HG03045 (cell line): Measurements from ENCODE around the gene CBFB.
A peak's percentile ranks its signal among the peaks of the same experiment; 100 is the strongest.
"Not testable (repeated sequence)": the region's sequence is repeated elsewhere in the genome, so short reads cannot be mapped to it uniquely, and the experiment has no call there.

Experiments
- ATAC-seq: cut with Tn5 transposase; IDR thresholded peaks from one replicate; pipeline ENCODE4 v1.9.1; 2021; ENCODE audit warnings: mild to moderate bottlenecking, moderate library complexity; ENCODE audit not compliant: unreplicated experiment

The CBFB gene

DNA sequence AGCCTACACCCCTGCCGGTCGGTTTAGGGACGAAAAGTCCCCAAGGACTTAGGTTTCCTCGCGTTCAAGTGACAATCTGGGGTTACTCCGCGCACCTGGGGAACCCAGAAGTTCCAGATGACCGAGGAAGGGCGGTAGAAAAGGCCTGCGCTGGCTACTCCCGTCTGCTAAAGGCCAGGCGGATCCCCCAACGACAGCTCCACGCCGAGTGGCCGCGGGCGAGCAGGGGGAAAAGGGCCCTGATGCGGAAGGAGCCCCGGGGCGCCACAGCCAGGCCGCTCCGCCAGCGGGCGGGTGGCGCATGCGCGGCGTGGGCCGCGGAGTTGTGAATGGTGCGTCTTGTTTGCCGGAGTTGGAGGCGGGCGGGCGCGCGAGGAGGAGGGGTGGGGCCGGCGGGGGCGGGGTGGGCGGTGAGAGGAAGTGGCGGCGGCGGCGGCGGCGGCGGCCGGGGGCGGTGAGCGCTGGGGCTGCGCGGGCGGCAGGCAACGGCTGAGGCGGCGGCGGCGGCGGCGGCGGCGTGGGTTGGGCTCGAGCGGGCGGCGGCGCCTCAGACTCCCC lies at the start of gene CBFB:
TSS of gene CBFB (plus strand) at position 454 of the 558 bp plus-strand sequence. CDS start 259 bp downstream, outside the sequence.
- peak; percentile 71 for ATAC-seq

DNA sequence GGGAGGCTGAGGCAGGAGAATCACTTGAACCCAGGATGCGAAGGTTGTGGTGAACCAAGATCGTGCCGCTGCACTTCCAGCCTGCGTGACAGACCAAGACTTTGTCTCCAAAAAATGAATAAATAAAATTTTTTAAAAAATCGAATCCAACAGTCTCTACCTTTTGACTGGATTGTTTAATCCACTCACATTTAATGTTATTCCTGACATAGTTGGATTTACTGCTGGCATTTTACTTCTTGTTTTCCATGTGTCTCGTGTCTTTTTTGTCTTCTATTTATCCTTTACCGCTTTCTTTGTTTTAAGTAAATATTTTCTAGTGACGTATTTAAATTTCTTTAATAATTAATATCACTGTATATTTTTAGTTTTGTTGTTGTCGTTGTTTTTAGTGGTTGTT lies 45.9 kb upstream of the CBFB start:
- no peak for ATAC-seq

DNA sequence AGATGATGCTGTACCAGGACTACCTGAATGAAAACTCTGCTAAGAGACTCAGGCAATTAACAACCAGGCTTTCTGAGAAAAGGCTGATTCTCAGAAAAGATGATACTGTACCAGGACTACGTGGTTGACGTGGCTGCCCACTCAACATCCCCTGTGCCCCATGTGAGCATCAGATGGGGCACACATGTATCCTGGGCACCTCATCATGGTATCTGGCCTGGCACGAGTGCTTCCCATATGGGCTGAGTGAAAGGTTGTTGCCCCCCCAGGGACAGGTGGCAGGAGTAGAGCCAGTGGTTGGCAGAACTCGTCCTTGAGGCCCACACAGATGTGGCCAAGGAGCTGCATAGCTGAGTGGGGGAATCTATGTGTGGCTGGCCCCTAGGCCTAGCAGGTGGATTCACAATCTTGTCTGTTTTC lies 44.0 kb upstream of the CBFB start:
- no peak for ATAC-seq

DNA sequence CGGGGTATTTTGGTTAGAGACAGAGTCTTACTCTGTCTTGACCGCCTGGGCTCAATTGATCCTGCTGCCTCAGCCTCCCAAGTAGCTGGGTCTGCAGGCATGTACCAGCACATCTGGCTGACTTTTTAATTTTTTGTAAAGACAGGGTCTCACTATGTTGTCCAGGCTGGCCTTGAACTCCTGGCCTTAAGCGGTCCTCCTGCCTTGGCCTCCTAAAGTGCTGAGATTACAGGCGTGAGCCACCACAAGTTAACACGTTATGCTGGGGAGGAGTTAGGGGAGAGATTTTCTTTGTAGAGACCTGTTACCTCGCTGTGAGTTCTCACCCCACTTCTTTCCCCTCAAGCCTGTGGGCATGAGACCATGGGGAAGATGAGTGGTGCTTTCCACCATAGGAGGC lies 42.4 kb upstream of the CBFB start:
- no peak for ATAC-seq

DNA sequence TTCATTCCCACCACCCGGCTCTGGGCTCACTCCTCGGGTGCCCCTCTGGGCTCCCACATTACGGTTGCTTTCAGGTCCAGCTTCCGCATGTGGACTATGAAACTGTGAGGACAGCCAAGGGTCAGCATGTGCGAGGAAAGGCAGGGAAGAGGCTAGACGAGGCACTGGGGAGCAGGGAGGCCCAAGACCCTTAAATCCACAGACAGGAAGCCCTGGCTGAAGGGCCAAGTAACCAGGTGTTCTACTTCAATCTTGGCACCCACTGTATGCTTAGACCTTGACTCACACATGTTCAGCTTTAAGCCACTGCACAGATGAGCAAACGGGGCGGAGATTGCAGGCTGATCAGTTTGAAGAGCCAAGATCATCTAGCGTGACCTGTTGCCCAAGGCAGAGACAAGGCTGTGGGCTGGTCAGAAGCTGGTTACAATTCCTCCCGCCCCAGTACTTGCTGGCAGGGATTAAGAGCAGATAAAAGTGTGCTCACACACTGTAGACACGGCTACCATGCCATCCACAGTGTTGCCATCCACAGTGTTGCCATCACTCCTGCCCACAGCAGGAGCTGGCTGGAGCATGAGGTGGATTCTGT lies 40.7 kb upstream of the CBFB start, which contains the start of gene CES4A:
TSS of gene CES4A (plus strand) at position 393 of the 592 bp plus-strand sequence. CDS start at position 577, 184 bp downstream.
- ATAC-seq = no peak

DNA sequence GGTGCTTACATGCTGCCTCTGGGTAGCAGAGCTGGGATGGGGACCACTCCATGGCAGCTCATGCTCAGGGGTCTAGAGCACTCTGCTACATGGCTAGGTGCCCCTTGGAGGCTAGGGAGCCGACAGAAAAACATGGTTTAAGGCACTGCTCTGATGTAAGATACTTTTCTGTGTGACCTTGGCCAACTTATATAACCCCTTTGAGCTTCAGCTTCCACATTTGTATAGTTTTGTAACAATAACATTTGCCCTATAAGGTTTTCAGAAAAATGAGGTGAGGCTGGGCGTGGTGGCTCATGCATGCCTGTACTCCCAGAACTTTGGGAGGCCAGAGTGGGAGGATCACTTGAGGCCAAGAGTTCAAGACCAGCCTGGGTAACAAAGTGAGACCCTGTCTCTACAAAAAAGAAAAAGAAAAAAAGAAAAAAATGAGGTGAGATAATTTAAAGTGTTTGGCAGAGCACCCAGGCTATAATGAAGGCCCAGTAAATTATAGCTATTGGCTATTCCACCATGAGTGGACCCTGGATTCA lies 37.3 kb upstream of the CBFB start:
- ATAC-seq = no peak

DNA sequence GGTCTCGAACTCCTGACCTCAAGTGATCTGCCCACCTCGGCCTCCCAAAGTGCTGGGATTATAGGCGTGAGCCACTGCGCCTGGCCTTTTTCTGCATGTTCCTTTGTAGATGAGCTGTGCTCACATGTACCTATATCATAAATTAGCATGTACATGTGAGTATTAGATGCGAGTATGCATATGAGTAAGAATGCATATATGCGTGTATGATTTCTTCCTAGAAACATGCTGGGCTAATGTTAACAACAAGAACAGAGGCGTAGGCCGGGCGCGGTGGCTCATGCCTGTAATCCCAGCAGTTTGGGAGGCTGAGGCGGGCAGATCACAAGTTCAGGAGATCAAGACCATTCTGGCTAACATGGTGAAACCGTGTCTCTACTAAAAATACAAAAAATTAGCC lies 35.4 kb upstream of the CBFB start:
- ATAC-seq = not testable (repeated sequence)

DNA sequence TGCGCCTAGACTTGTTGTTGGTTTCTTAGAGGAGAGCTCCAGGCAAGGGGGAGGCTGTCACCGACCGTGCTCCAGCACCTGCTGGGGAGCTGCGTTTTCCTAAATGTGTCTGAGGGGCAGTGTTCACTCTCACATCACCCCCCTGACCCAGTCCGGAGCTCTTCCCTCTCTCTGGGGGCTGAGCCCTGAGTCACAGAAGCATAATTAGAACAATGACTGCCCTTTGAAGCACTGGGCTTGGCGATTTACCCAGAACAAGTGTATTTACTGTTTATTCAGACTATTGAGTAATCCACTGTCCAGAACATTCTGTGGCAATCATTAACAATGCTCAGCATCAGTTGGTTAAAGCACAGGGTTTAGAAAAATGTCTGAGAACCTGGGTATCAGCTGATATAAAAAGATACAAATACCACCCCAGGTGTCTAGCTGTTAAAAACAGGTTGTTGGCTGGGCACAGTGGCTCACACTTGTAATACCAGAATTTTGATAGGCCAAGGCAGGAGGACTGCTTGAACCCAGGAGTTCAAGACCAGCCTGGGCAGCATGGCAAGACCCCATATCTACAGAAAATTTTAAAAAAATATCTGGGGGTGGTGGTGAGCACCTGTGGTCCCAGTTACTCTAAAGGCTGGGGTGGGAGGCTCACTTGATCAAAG lies 32.5 kb upstream of the CBFB start:
- no peak for ATAC-seq

DNA sequence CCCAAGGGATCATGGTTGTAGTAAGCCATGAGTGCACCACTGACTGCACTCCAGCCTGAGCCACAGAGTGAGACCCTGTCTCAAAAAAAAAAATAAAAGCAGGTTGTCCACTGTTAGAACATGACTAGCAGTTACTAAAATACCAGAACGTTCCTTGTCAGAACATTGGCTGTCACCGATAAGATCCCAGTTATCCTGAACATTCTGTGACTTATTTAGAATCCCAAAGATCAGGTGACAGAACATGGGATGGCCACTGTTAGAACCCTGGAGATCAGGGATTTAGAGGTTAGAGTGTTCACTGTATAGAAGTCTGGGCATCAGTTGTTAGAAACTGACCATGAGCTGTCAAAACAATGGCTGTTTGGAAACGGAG lies 32.0 kb upstream of the CBFB start:
- no peak for ATAC-seq

DNA sequence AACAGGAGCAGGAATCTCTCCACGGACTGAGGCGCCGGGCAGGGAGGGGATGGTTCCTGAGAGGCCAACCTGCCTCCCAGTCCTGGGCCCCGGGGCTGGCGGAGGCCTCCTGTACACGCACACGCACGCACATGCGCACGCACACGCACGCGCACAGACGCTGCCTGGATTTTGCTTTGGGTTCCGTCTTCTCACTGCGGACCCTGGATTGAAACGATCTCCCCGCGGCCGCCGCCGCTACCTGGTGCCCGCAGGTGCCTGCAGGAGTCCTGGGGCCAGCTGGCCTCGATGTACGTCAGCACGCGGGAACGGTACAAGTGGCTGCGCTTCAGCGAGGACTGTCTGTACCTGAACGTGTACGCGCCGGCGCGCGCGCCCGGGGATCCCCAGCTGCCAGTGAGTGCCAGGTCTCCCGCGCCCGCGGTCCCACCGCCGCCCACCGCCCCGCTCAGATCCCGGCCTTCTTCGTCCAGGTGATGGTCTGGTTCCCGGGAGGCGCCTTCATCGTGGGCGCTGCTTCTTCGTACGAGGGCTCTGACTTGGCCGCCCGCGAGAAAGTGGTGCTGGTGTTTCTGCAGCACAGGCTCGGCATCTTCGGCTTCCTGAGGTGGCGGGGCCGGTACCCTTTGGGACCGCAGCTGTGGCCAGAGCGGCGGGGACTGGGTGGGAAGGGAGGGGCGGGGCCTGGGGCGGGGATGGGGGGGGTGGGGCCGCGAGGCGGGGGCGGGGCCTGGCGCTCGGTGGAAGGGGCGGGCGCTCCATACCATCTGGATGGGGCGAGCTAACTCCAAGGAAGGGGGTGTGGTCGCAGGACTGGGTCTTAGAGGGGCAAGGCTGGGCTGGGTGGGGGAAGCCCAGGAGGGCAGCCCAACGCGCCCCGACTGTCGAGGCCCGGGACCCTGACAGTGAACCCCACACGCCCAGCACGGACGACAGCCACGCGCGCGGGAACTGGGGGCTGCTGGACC lies 28.3 kb upstream of the CBFB start:
- no peak for ATAC-seq

DNA sequence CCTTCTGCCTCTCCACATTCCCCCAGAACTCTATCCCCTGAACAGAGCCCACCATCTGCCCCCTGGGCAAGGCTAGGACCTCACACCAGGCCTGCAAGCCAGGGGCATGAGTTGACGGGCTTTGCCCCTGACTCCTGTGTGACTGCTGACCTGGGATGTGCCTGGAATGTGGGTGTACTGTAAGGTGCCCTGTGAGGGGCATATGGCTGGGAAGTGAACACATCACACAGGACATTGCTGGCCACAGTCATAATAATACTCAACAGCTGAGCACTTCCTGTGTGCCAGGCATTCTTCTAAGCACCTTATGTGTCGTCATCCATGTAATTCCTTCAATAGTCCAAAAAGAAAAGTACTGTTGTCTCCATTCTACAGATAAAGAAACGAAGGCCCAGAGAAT lies 27.2 kb upstream of the CBFB start:
- no peak for ATAC-seq

DNA sequence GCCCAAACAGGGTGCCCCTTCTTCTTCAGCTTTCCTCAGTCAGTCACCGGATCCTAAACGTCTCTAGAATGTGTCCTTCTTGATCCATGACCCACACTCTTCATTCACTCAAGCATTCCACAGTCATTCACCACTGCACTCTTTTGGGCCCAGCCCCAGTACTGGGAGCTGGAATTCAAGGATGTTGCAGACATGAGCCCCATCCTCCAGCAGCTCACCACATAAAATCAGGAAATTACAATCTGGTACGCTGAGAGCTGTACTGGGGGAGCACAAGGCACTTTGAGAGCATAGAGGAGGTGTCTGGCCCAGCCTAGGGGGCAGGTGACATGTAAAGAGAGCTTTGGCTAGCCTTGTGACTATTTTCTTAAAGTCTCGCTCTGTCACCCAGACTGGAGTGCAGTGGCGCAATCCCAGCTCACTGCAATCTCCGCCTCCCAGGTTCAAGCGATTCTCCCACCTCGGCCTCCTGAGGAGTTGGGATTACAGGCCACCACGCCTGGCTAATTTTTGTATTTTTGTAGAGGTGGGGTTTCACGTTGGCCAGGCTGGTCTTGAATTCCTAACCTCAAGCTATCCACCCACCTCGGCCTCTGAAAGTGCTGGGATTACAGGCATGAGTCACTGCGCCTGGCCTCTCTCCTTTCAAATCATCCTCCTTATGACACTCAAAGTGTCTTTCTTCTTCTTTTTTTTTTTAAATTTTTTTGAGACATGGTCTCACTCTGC lies 21.9 kb upstream of the CBFB start:
- ATAC-seq = no peak

DNA sequence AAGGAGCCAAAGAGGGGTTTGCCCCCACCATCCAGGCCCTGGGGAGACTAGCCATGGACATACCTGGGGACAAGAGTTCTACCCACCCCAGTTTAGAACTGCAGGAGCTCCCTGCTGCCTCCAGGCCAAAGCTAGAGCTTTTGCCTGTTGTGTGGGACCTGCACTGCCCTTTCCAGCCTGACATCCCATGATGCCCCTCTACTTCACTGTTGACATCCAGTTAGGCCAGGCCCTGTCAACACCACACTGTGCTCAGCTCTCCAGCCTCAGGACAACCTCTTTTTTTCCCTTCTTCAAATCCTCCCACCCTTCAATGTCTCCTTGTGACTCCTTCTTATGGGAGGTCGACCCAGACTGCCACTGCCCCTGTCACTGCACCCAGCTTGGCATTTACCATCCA lies 19.8 kb upstream of the CBFB start:
- ATAC-seq = no peak

DNA sequence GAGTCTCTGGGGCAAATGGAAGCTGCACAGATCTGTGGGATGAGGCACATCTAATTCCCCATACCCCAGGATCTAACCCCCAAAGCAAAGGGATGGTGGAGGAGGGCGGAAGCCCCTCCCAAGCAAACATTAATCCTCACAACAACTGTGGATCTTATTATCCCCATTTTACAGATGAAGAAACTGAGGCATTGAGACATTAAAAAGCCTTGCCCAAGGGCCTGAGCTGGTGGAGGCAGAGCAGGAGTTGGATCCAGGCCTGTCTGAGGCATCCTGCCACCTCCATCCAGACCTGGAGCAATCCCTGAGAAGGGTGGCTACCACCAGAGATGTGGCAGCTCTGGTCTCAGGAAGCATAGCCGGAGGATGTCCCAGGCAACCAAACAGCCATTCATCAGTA lies 17.7 kb upstream of the CBFB start:
- ATAC-seq = no peak

DNA sequence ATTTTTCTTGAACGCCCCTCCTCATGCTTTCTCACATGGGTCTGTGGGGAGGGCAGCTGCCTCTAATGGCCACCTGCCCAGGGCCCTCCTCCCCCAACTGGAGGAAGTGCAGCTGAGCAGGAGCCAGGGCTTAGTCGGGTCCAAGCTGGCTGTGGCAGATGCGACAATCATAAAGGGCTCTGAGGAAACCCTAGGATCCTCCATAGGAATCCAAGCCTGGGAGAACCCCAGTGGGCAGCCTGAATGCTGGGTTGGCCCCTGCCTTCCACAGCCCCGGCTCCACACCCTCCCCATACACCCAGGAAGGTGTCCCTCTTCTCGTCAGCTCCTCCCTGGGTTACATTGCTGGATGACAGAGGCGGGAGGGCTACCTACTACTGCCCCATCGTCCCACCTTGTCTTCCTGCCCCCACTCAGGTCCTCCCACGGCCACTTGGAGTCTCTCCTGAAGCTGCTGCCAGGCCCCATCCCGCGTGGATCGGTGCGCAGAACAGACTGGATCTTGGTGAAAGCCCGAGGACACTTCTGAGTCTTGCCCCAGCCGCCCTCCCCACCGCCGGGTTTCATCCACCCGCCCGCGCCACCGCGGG lies 15.6 kb upstream of the CBFB start:
- no peak for ATAC-seq

DNA sequence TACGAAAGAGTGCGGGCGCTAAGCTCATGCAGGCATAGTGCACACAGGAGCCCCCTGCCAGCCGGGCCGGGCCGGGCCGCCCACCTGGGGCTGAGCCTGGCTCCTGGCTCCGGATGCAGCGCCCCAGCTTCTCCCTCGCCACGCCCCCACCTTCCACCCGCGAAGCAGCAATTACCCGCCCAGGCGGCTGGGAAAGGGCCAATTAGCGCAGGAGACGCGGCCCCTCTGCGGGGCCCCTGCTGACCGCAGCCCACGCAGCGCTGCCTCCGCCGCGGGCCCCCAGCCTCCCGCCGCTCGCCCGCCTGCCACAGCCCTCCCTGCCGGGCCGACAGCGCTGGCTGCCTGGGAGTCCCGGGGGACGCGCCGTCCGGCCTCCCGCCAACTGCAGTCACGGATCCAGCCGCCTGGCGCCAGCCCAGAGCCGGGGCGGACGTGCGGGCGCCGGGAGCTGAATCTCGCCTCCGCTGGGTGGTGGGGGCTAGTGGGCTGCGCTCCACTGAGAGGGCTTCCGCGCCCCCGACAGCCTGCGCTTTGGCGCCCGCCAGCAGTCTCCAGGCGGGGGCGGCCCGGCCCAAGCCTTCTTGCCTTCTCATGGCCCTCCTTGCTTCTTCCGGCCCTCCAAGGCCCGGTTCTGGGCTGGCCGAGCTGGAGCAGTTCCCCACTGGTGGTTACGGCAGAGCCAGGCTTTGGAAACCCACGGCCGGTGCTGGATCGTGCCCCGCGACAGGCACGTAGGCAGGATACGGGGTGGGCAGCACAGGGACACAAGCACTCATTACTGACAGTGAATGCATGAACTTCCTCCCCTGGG lies 14.9 kb upstream of the CBFB start:
- ATAC-seq = no peak

DNA sequence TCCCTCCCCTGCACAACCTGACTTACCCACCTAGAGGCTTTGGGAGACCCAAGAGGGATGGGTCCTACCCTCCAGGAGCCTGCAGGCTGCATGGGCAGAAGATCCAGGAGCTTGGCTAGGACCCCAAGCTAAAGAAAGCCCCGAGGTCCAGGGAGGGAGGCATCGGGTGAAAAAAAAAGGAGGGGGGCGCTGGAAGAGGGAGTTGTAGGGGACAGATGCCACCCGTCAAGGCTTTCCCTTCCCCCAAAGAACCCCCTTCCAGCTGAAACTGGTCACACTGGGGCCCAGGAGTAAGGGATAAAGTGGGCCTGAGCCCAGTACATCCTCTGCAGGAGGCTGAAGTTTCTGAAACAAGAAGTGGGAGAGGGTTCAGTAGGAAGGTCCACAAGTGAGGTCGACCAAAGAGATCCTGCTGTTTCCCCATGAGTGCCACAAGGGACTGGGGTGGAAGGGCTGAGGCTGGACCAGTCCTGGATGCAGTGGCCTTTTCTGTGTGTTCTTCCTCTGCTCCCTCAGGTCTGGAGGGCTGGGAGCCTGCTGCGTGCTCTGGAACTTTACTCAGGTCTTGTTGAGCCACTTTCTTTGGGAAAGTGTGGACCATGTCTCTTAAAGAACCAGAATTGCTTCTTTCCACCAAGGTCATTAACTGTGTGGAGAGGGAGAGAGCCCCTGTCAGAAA lies 14.2 kb upstream of the CBFB start:
- ATAC-seq = no peak

DNA sequence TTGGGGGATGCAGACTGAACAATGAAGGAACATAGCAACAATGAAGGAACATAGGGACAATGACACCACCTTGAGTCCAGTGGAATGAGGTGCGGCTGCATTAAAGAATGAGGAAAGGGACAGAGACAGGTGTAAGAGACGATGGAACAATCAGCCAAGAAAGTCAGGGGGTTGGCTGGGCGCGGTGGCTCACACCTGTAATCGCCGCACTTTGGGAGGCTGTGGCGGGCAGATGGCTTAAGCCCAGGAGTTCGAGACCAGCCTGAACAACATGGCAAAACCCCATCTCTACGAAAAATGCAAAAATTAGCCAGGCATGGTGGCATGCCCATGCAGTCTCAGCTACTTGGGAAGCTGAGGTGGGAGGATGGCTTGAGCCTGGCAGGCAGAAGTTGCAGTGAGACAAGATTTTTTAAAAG lies 13.6 kb upstream of the CBFB start:
- no peak for ATAC-seq

DNA sequence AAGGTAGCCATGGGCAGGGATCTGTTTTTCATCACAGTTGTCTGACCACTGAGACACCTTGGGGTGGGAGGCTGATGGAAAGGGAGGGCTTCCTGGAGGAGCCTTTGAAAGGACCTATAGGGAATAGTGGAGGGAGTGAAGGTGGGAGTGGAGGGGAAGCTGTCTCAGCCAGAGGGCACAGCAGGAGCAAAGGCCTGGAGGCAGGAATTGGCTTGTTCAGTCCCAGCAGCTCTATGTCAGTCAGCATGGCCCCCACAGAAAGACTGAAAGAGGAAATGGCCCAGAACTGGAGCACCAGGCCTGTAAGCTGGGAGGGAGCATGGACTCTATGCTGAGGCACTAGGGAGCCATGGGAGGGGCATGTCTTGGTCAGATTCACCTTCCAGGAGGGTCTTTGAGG lies 12.8 kb upstream of the CBFB start:
- ATAC-seq = no peak
